Measurements from ENCODE around the gene IRF6.

Gene IRF6

GRCh38 chr1:209816923-209817322, 11.0 kb upstream of the IRF6 start:
- TF ChIP-seq CTCF (IDR thresholded peaks at IDR 0.05; ENCODE audit: control extremely low read depth, extremely low read depth, low read depth, missing control alignments) = no peak
- ChIA-PET POLR2A (no interaction called here), CTCF (interaction anchor here (0.8 to 1.8 kb wide), 2 partner anchors 9 to 11 kb away, joined by 3 to 7 read pairs; partner anchors contain the start of gene UTP25)
- DNase-seq (ENCODE audit: extremely low spot score) = no peak

- ChIA-PET CTCF (interaction anchor here (1.7 to 12.6 kb wide), 3 partner anchors 9 to 15 kb away, joined by 6 to 190 read pairs (median 16); partner anchors contain the start of genes IRF6 and UTP25), POLR2A (no interaction called here)
- no peak for DNase-seq (ENCODE audit: extremely low spot score)
- TF ChIP-seq CTCF (IDR thresholded peaks at IDR 0.05; ENCODE audit: control extremely low read depth, extremely low read depth, low read depth, missing control alignments) = no peak
These were observed 10.0 kb upstream of the IRF6 start for GRCh38 chr1:209815931-209816341.

GRCh38 chr1:209815490-209815889, 9.5 kb upstream of the IRF6 start:
- POLR2A ChIA-PET = no interaction called here
- CTCF ChIA-PET = interaction anchor here (1.7 to 12.6 kb wide), 3 partner anchors 9 to 14 kb away, joined by 6 to 190 read pairs (median 16); partner anchors contain the start of genes IRF6 and UTP25

GRCh38 chr1:209813902-209814301, 8.0 kb upstream of the IRF6 start:
- ChIA-PET POLR2A (no interaction called here), CTCF (interaction anchor here (0.9 to 12.6 kb wide), 6 partner anchors 9 to 19 kb away, joined by 3 to 190 read pairs (median 3); partner anchors contain the start of gene UTP25)
- TF ChIP-seq CTCF (IDR thresholded peaks at IDR 0.05; ENCODE audit: control extremely low read depth, extremely low read depth, low read depth, missing control alignments) = no peak
- no peak for DNase-seq (ENCODE audit: extremely low spot score)

More at GRCh38 chr1:209815490-209815889, 9.5 kb upstream of the IRF6 start:
- TF ChIP-seq CTCF (IDR thresholded peaks at IDR 0.05; ENCODE audit: control extremely low read depth, extremely low read depth, low read depth, missing control alignments) = no peak
- no peak for DNase-seq (ENCODE audit: extremely low spot score)

- DNase-seq (ENCODE audit: extremely low spot score) = no peak
- no peak for TF ChIP-seq CTCF (IDR thresholded peaks at IDR 0.05; ENCODE audit: control extremely low read depth, extremely low read depth, low read depth, missing control alignments)
- CTCF ChIA-PET = interaction anchor here (12.6 kb wide), 1 partner anchor 14 kb away, joined by 190 read pairs; the partner anchor contains the start of gene UTP25
- POLR2A ChIA-PET = no interaction called here
These were observed 4.8 kb upstream of the IRF6 start for GRCh38 chr1:209810783-209811182.

GRCh38 chr1:209809611-209810010, 3.7 kb upstream of the IRF6 start:
- ChIA-PET CTCF (interaction anchor here (1.6 to 12.6 kb wide), 2 partner anchors 10 to 15 kb away, joined by 5 to 190 read pairs; partner anchors contain the start of gene UTP25), POLR2A (no interaction called here)
- no peak for TF ChIP-seq CTCF (IDR thresholded peaks at IDR 0.05; ENCODE audit: control extremely low read depth, extremely low read depth, low read depth, missing control alignments)

More at GRCh38 chr1:209809611-209810010, 3.7 kb upstream of the IRF6 start:
- no peak for DNase-seq (ENCODE audit: extremely low spot score)

All from GM10248 (cell line).